Activated naive CD4-positive, alpha-beta T cell treated with anti-CD3 and anti-CD28 coated beads for 36 hours (primary cell): ENCODE data around the gene COL4A1. TPM values are rescaled to one million over a fixed set of nuclear protein-coding genes. Genes with fewer than 3 reads are reported as not detected.

Experiments
- CTCF ChIA-PET: fragments of 350-600 bp; sonication (Branson Sonifier 250); formaldehyde crosslinking; loops from one replicate; lab custom pipeline; 2021; ENCODE audit warnings: antibody characterized with exemption; lab: Charles Lee
- DNase-seq: peaks from one replicate; pipeline ENCODE4 v3.0.0-alpha.2; 2020
- H3K27ac Mint-ChIP-seq: one replicate; pipeline ENCODE4 v1.8.0; 2021; ENCODE audit warnings: mild to moderate bottlenecking, mixed read lengths
- H3K27me3 Mint-ChIP-seq: one replicate; pipeline ENCODE4 v1.8.0; 2021; ENCODE audit warnings: low read depth, mixed read lengths
- H3K36me3 Mint-ChIP-seq: one replicate; pipeline ENCODE4 v1.8.0; 2021; ENCODE audit warnings: low read depth, mixed read lengths
- H3K4me1 Mint-ChIP-seq: one replicate; pipeline ENCODE4 v1.8.0; 2021; ENCODE audit warnings: low read depth, mixed read lengths
- H3K4me3 Mint-ChIP-seq: one replicate; pipeline ENCODE4 v1.8.0; 2021; ENCODE audit warnings: mild to moderate bottlenecking, moderate library complexity, mixed read lengths
- H3K9me3 Mint-ChIP-seq: one replicate; pipeline ENCODE4 v1.8.0; 2021; ENCODE audit warnings: mixed read lengths
- intact Hi-C: fragments of 100-400 bp; cut with micrococcal nuclease; formaldehyde crosslinking; loops from one replicate; pipeline ENCODE4 v1.15.1; 2023
- total RNA-seq, 2 experiments: library from RNA; stranded (reverse); gene quantifications; one replicate each; pipeline ENCODE4 v1.2.3, GENCODE V29; 2021

Gene COL4A1
- total RNA-seq, 2 experiments from 2014 or later = 0.07 TPM; not detected in 1

GRCh38 chr13:110206185-110206584 is 100.8 kb downstream of the COL4A1 start:
- H3K9me3 Mint-ChIP-seq = no peaks in the 10 kb centered on the region
- CTCF ChIA-PET = interaction anchor here (1.0 kb wide), 1 partner anchor 181 kb away, joined by 3 read pairs; no protein-coding TSS in a partner anchor
- H3K4me3 Mint-ChIP-seq = no peak overlapping the region
- no peaks in the 10 kb centered on the region for H3K27me3 Mint-ChIP-seq
- DNase-seq = no peak
- H3K36me3 Mint-ChIP-seq = no peaks in the 10 kb centered on the region
- no peak overlapping the region for H3K27ac Mint-ChIP-seq
- no peaks in the 10 kb centered on the region for H3K4me1 Mint-ChIP-seq
- intact Hi-C loops = no loop called here

GRCh38 chr13:110201114-110201513 is 105.8 kb downstream of the COL4A1 start:
- intact Hi-C loops = no loop called here
- Mint-ChIP-seq H3K36me3 (no peaks in the 10 kb centered on the region), H3K9me3 (no peaks in the 10 kb centered on the region), H3K4me1 (no peaks in the 10 kb centered on the region), H3K27me3 (peaks cover 14% of the 10 kb centered on the region), H3K27ac (no peak overlapping the region), H3K4me3 (no peak overlapping the region)
- no peak for DNase-seq
- CTCF ChIA-PET = no interaction called here

GRCh38 chr13:110200276-110200870 is 106.6 kb downstream of the COL4A1 start:
- CTCF ChIA-PET = interaction anchor here (0.6 kb wide), 1 partner anchor 10 kb away, joined by 3 read pairs; no protein-coding TSS in a partner anchor
- Mint-ChIP-seq H3K9me3 (no peaks in the 10 kb centered on the region), H3K27me3 (peaks cover 15% of the 10 kb centered on the region), H3K27ac (no peak overlapping the region), H3K4me1 (no peaks in the 10 kb centered on the region), H3K36me3 (no peaks in the 10 kb centered on the region), H3K4me3 (no peak overlapping the region)
- no peak for DNase-seq
- intact Hi-C loops = no loop called here

GRCh38 chr13:110199046-110199831 is 107.7 kb downstream of the COL4A1 start:
- H3K36me3 Mint-ChIP-seq = no peaks in the 10 kb centered on the region
- no peak for DNase-seq
- H3K27me3 Mint-ChIP-seq = peaks cover 18% of the 10 kb centered on the region
- CTCF ChIA-PET = no interaction called here
- no peaks in the 10 kb centered on the region for H3K9me3 Mint-ChIP-seq
- no peak overlapping the region for H3K27ac Mint-ChIP-seq
- intact Hi-C loops = no loop called here
- H3K4me1 Mint-ChIP-seq = no peaks in the 10 kb centered on the region
- H3K4me3 Mint-ChIP-seq = no peak overlapping the region

DNA sequence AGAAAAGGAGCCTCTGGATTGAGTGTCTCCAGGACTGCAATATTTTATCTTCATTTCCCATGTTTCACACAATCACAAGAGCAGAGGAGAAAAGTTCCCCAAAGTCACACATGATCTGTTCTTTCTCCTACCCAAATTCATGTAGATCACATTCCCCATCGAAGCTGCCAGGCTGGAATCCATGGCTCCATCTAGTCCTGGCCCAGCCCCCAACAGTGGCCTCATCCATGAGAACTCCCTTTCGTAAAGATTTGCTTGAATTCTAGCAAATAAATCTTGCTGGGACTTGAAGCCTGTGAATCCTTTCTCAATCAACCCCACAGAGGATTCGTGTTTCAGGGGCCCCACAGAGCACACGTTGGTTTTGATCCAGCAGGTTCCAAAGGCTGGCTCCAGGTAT is 109.5 kb downstream of the COL4A1 start:
- no peaks in the 10 kb centered on the region for H3K9me3 Mint-ChIP-seq
- no peaks in the 10 kb centered on the region for H3K36me3 Mint-ChIP-seq
- no peaks in the 10 kb centered on the region for H3K4me1 Mint-ChIP-seq
- no peak for DNase-seq
- H3K27me3 Mint-ChIP-seq = peaks cover 26% of the 10 kb centered on the region
- CTCF ChIA-PET = no interaction called here
- no peak overlapping the region for H3K4me3 Mint-ChIP-seq
- H3K27ac Mint-ChIP-seq = no peak overlapping the region
- intact Hi-C loops = no loop called here

GRCh38 chr13:110197026-110197425 is 109.9 kb downstream of the COL4A1 start:
- intact Hi-C loops = no loop called here
- CTCF ChIA-PET = no interaction called here
- Mint-ChIP-seq H3K4me1 (no peaks in the 10 kb centered on the region), H3K4me3 (no peak overlapping the region), H3K9me3 (no peaks in the 10 kb centered on the region), H3K27ac (no peak overlapping the region), H3K36me3 (no peaks in the 10 kb centered on the region), H3K27me3 (peaks cover 28% of the 10 kb centered on the region)
- DNase-seq = no peak

DNA sequence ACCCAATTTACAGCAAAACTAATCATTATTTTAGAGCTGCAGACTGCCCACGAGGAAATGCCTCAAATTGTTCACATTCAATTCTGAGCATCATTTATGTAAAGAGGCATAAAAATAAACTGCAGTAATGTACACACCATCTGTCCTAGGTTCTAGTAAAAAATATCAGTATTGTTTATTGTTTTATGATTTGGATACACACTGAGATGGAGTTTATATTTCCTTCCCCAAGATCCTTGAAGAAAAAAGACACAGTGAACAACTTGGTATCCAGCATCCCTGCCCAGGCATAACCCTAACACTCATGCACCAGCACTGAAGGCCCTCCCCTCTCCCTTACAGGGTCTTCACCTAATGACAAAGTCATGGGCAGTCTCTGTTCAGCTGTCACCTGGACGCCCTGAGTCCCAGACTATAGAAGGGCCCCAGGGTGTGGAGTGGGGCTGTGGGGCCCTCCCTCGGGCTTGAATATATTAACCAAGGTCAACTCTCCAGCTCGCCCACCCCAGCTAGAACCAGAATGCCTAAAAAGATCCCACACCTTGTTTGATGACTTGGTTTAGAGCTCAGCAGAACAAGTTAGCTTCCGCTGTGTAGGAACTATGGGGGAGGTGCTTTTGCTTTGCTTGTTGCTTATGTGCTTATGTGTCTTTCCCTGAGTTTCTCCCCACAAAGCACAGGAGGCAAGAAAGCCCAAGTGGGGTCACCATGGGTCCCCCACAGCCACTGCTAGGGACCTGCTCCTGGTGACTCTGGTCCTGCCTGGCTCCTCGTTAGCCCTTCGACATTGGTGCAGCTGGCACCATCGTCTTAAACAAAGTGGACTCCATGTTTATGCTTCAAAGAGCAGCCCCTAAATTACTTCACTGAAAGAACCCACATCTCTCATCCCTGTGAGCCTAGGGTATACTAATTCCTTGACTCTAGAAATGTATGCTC is 111.1 kb downstream of the COL4A1 start:
- no peak for DNase-seq
- CTCF ChIA-PET = interaction anchor here (0.6 kb wide), 2 partner anchors 75 to 827 kb away, joined by 3 read pairs; no protein-coding TSS in a partner anchor
- Mint-ChIP-seq H3K36me3 (no peaks in the 10 kb centered on the region), H3K27me3 (peaks cover 28% of the 10 kb centered on the region), H3K4me3 (no peak overlapping the region), H3K27ac (no peak overlapping the region), H3K9me3 (no peaks in the 10 kb centered on the region), H3K4me1 (no peaks in the 10 kb centered on the region)
- intact Hi-C loops = no loop called here

- peaks cover 32% of the 10 kb centered on the region for H3K27me3 Mint-ChIP-seq
- H3K36me3 Mint-ChIP-seq = no peaks in the 10 kb centered on the region
- H3K4me3 Mint-ChIP-seq = no peak overlapping the region
- intact Hi-C loops = no loop called here
- H3K4me1 Mint-ChIP-seq = no peaks in the 10 kb centered on the region
- no peak overlapping the region for H3K27ac Mint-ChIP-seq
- H3K9me3 Mint-ChIP-seq = no peaks in the 10 kb centered on the region
- CTCF ChIA-PET = no interaction called here
- DNase-seq = no peak
Observed at GRCh38 chr13:110194451-110194850, 112.5 kb downstream of the COL4A1 start.

DNA sequence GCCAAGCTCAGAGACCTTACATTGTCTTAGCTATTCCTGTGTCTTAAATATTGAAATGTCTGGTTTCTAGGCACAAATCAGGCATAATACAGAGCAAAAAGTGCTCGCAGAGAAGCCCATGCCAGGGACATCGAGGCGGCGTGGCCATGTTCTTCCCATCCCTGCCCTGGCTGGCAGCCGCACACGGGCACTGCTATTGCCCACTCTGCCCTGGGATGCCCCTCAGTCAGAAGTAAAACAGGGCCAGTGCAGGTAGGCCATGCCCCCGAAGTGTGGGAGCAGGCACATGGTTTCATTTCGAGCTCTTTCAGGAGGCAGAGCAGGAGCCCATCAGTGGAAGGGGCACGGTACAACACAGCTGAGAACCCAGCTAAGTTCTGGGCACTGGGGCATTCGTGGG is 113.5 kb downstream of the COL4A1 start:
- no peak overlapping the region for H3K27ac Mint-ChIP-seq
- H3K4me3 Mint-ChIP-seq = no peak overlapping the region
- intact Hi-C loops = no loop called here
- H3K36me3 Mint-ChIP-seq = no peaks in the 10 kb centered on the region
- no peaks in the 10 kb centered on the region for H3K4me1 Mint-ChIP-seq
- H3K27me3 Mint-ChIP-seq = peaks cover 30% of the 10 kb centered on the region
- CTCF ChIA-PET = no interaction called here
- no peaks in the 10 kb centered on the region for H3K9me3 Mint-ChIP-seq
- DNase-seq = no peak

- DNase-seq = no peak
- H3K4me3 Mint-ChIP-seq = no peak overlapping the region
- H3K27me3 Mint-ChIP-seq = peaks cover 32% of the 10 kb centered on the region
- H3K4me1 Mint-ChIP-seq = no peaks in the 10 kb centered on the region
- H3K36me3 Mint-ChIP-seq = no peaks in the 10 kb centered on the region
- no peaks in the 10 kb centered on the region for H3K9me3 Mint-ChIP-seq
- intact Hi-C loops = no loop called here
- H3K27ac Mint-ChIP-seq = no peak overlapping the region
- CTCF ChIA-PET = no interaction called here
Observed at GRCh38 chr13:110192472-110192871, 114.5 kb downstream of the COL4A1 start.

DNA sequence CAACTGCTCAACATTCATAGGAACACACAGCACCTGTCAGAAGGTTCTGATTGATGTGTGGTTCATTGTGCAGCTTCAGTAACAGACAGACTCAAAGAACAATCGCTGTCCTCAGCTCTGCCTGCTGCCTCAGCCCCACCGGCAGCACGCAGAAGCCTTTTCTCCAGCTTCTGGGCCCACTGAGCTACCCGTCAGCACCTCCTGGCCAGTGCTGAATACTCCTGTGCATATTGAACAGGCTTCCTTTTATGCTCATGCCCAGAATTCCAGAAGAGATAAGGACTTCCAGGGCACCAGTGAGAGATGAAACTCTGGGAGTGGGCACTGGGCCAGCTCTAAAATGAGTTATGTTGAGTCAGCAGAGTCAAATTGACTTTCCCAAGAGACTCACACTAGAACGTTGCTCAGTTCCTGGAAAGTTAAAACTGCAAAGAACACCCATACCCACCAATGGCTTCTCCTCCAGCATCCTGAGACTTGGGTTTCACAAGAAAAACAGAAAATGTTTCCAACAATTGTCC is 119.3 kb downstream of the COL4A1 start:
- DNase-seq = no peak
- Mint-ChIP-seq H3K27ac (no peak overlapping the region), H3K27me3 (peaks cover 12% of the 10 kb centered on the region), H3K4me1 (no peaks in the 10 kb centered on the region), H3K9me3 (no peaks in the 10 kb centered on the region), H3K4me3 (no peak overlapping the region), H3K36me3 (no peaks in the 10 kb centered on the region)
- intact Hi-C loops = no loop called here
- CTCF ChIA-PET = no interaction called here

- CTCF ChIA-PET = no interaction called here
Observed at GRCh38 chr13:110186231-110186855, 120.6 kb downstream of the COL4A1 start.

More at GRCh38 chr13:110186231-110186855, 120.6 kb downstream of the COL4A1 start:
- H3K27ac Mint-ChIP-seq = no peak overlapping the region
- H3K9me3 Mint-ChIP-seq = no peaks in the 10 kb centered on the region
- peaks cover 10% of the 10 kb centered on the region for H3K27me3 Mint-ChIP-seq
- H3K4me1 Mint-ChIP-seq = no peaks in the 10 kb centered on the region
- intact Hi-C loops = no loop called here
- no peak overlapping the region for H3K4me3 Mint-ChIP-seq
- no peaks in the 10 kb centered on the region for H3K36me3 Mint-ChIP-seq
- no peak for DNase-seq
